ENCODE data around the gene TAGLN.

The TAGLN gene

DNA sequence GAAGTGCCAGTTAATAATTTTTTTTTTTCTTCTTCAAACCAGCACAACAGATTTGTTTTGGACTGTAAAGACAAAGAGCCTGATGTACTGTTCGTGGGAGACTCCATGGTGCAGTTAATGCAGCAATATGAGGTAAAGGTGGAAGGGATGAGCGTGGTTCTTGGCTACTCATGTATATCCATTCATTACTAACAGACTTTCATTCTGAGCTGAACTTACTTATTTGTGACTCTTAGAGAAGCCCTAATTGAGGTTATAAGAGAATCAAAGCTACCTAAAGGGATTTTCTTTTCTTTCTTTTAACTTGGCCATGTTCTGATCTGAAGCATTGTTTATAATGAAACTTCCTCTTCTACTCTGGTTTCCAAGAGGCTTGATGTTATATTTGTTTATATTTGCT is 39.3 kb upstream of the TAGLN start:
- TF ChIP-seq CTCF (conservative IDR thresholded peaks at IDR 0.05; ENCODE audit: low read depth, low read length): no peak
- Histone ChIP-seq H3K27me3 (ENCODE audit: insufficient read depth, low read depth) (no peaks in the 10 kb centered on the region), H3K9ac (no peak overlapping the region), H4K20me1 (ENCODE audit: insufficient read depth) (no peaks in the 10 kb centered on the region), H3K4me1 (ENCODE audit: low read depth, poor library complexity, severe bottlenecking) (no peaks in the 10 kb centered on the region), H3K4me3 (IDR thresholded peaks at IDR 0.05; ENCODE audit: insufficient read depth, low read depth, low read length) (no peak overlapping the region), H3K36me3 (ENCODE audit: insufficient read depth) (no peaks in the 10 kb centered on the region), H2AFZ (ENCODE audit: low read depth) (no peak overlapping the region), H3K27ac (no peak overlapping the region), H3K4me2 (no peak overlapping the region), H3K79me2 (ENCODE audit: insufficient read depth, low read depth) (peaks cover 16% of the 10 kb centered on the region; the same call in 1 of the 2 replicates)

DNA sequence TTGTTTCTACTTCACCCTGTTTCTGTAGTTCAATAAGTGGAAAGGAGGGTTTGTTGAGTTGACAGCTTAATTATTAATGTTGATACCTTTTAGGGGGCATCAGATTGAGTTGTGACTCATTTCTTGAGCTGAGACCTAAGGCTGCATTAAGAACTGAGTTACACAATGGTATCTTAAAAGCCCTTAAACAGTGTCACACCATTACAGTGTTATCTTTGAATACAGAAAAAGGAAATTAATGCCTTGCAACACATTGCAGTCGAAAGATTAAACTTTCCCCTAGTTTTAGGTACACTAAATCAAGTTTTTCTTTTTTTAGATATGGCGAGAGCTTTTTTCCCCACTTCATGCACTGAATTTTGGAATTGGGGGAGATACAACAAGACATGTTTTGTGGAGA is 38.3 kb upstream of the TAGLN start:
- Histone ChIP-seq H3K4me1 (ENCODE audit: low read depth, poor library complexity, severe bottlenecking) (no peaks in the 10 kb centered on the region), H3K9ac (no peak overlapping the region), H2AFZ (ENCODE audit: low read depth) (no peak overlapping the region), H3K36me3 (ENCODE audit: insufficient read depth) (no peaks in the 10 kb centered on the region), H4K20me1 (ENCODE audit: insufficient read depth) (no peaks in the 10 kb centered on the region), H3K27ac (no peak overlapping the region), H3K79me2 (ENCODE audit: insufficient read depth, low read depth) (peaks cover 10% of the 10 kb centered on the region; the same call in 1 of the 2 replicates), H3K4me3 (IDR thresholded peaks at IDR 0.05; ENCODE audit: insufficient read depth, low read depth, low read length) (no peak overlapping the region), H3K4me2 (no peak overlapping the region), H3K27me3 (ENCODE audit: insufficient read depth, low read depth) (no peaks in the 10 kb centered on the region)
- no peak for TF ChIP-seq CTCF (conservative IDR thresholded peaks at IDR 0.05; ENCODE audit: low read depth, low read length)

DNA sequence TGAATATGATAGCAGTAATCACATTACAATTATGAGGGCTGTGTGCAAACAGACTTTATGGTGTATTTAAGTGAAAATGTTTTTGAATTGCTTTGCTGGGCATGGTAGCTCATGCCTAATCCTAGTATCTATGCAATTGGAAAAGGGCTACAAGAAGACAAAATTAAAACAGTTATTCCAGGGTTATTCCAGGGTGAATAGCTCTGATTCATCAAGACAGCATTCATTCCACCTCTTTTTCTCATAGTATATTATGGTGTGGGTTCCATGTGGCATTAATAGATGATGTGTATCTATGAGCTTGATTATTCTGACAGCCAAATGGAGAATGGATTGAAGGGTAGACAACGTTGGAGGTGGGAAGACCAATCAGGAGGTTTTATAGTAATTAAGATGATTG is 32.7 kb upstream of the TAGLN start:
- Histone ChIP-seq H3K27ac (no peak overlapping the region), H4K20me1 (ENCODE audit: insufficient read depth) (no peaks in the 10 kb centered on the region), H3K4me1 (ENCODE audit: low read depth, poor library complexity, severe bottlenecking) (no peaks in the 10 kb centered on the region), H2AFZ (ENCODE audit: low read depth) (no peak overlapping the region), H3K27me3 (ENCODE audit: insufficient read depth, low read depth) (no peaks in the 10 kb centered on the region), H3K9ac (no peak overlapping the region), H3K4me2 (no peak overlapping the region), H3K36me3 (ENCODE audit: insufficient read depth) (peaks cover 4% of the 10 kb centered on the region; the same call in 1 of the 2 replicates), H3K4me3 (IDR thresholded peaks at IDR 0.05; ENCODE audit: insufficient read depth, low read depth, low read length) (no peak overlapping the region), H3K79me2 (ENCODE audit: insufficient read depth, low read depth) (no peaks in the 10 kb centered on the region)
- no peak for TF ChIP-seq CTCF (conservative IDR thresholded peaks at IDR 0.05; ENCODE audit: low read depth, low read length)

GRCh38 chr11:117169736-117170135 is 29.4 kb upstream of the TAGLN start:
- no peak overlapping the region for H3K4me3 ChIP-seq (IDR thresholded peaks at IDR 0.05; ENCODE audit: insufficient read depth, low read depth, low read length)
- no peaks in the 10 kb centered on the region for H3K79me2 ChIP-seq (ENCODE audit: insufficient read depth, low read depth)
- H3K27me3 ChIP-seq (ENCODE audit: insufficient read depth, low read depth): no peaks in the 10 kb centered on the region
- peaks cover 4% of the 10 kb centered on the region; the same call in 1 of the 2 replicates for H3K36me3 ChIP-seq (ENCODE audit: insufficient read depth)
- H3K4me2 ChIP-seq: no peak overlapping the region
- no peak overlapping the region for H3K9ac ChIP-seq
- TF ChIP-seq CTCF (conservative IDR thresholded peaks at IDR 0.05; ENCODE audit: low read depth, low read length): no peak
- H3K4me1 ChIP-seq (ENCODE audit: low read depth, poor library complexity, severe bottlenecking): no peaks in the 10 kb centered on the region
- H2AFZ ChIP-seq (ENCODE audit: low read depth): no peak overlapping the region
- no peak overlapping the region for H3K27ac ChIP-seq
- no peaks in the 10 kb centered on the region for H4K20me1 ChIP-seq (ENCODE audit: insufficient read depth)
